ENCODE data around the gene FOXC1.

FOXC1 gene

GRCh38 chr6:1598886-1599285, 10.8 kb upstream of the FOXC1 start:
- Histone ChIP-seq H3K27me3 (replicated peaks in 2 of 5; ENCODE audit: control insufficient read depth in 4 of 5, insufficient read depth in 5 of 5, low read length in 4 of 5) (peaks cover 12 to 84% (median 44%) of the 10 kb centered on the region in 5 experiments), H3K4me1 (ENCODE audit: control extremely low read depth in 1 of 4, control insufficient read depth in 4 of 4, insufficient read depth in 4 of 4, low read length in 3 of 4) (peaks cover 0 to 11% (median 3%) of the 10 kb centered on the region in 4 experiments), H3K4me3 (ENCODE audit: control insufficient read depth in 1 of 7, extremely low read depth in 1 of 7, insufficient read depth in 4 of 7, low read depth in 2 of 7, low read length in 6 of 7) (no peak overlapping the region), H3K9me3 (ENCODE audit: control extremely low read depth in 1 of 5, control insufficient read depth in 4 of 5, insufficient read depth in 2 of 5, low read depth in 1 of 5, low read length in 4 of 5) (no peaks in the 10 kb centered on the region), H3K27ac (ENCODE audit: insufficient read depth in 1 of 2, low read depth in 1 of 2, low read length in 2 of 2, poor library complexity in 1 of 2, severe bottlenecking in 2 of 2) (no peak overlapping the region), H3K36me3 (ENCODE audit: control insufficient read depth in 4 of 4, insufficient read depth in 4 of 4, low read length in 3 of 4) (no peaks in the 10 kb centered on the region)
- CTCF ChIA-PET: interaction anchor here (1.2 to 4.2 kb wide), 6 partner anchors 8 to 1034 kb away, joined by 3 to 15 read pairs (median 3); no protein-coding TSS in a partner anchor
- no peak for DNase-seq
- 91% methylated on average over 20 of the region's 24 CpGs for WGBS (ENCODE audit: insufficient coverage)
- POLR2A ChIA-PET: no interaction called here

- CTCF ChIA-PET: interaction anchor here (1.3 to 4.2 kb wide), 3 partner anchors 8 to 83 kb away, joined by 3 to 15 read pairs (median 3); no protein-coding TSS in a partner anchor
- H3K27me3 ChIP-seq (replicated peaks in 2 of 5; ENCODE audit: control insufficient read depth in 4 of 5, insufficient read depth in 5 of 5, low read length in 4 of 5): peaks cover 12 to 84% (median 42%) of the 10 kb centered on the region in 5 experiments
- 87% methylated on average over 9 of the region's 10 CpGs for WGBS (ENCODE audit: insufficient coverage)
Observed at GRCh38 chr6:1599469-1599868, 10.2 kb upstream of the FOXC1 start.

GRCh38 chr6:1600063-1600763, 9.5 kb upstream of the FOXC1 start:
- ChIA-PET POLR2A (interaction anchor here (0.7 kb wide), 1 partner anchor 343 kb away, joined by 3 read pairs; no protein-coding TSS in a partner anchor), CTCF (interaction anchor here (0.5 to 4.2 kb wide), 5 partner anchors 11 to 1357 kb away, joined by 3 to 15 read pairs (median 3); no protein-coding TSS in a partner anchor)
- DNase-seq: no peak
- Histone ChIP-seq H3K9me3 (ENCODE audit: control extremely low read depth in 1 of 5, control insufficient read depth in 4 of 5, insufficient read depth in 2 of 5, low read depth in 1 of 5, low read length in 4 of 5) (no peaks in the 10 kb centered on the region), H3K36me3 (ENCODE audit: control insufficient read depth in 4 of 4, insufficient read depth in 4 of 4, low read length in 3 of 4) (no peaks in the 10 kb centered on the region), H3K4me3 (ENCODE audit: control insufficient read depth in 1 of 7, extremely low read depth in 1 of 7, insufficient read depth in 4 of 7, low read depth in 2 of 7, low read length in 6 of 7) (no peak overlapping the region), H3K4me1 (ENCODE audit: control extremely low read depth in 1 of 4, control insufficient read depth in 4 of 4, insufficient read depth in 4 of 4, low read length in 3 of 4) (peaks cover 0 to 24% (median 15%) of the 10 kb centered on the region in 4 experiments), H3K27me3 (replicated peaks in 2 of 5; ENCODE audit: control insufficient read depth in 4 of 5, insufficient read depth in 5 of 5, low read length in 4 of 5) (peaks cover 12 to 85% (median 44%) of the 10 kb centered on the region in 5 experiments), H3K27ac (ENCODE audit: insufficient read depth in 1 of 2, low read depth in 1 of 2, low read length in 2 of 2, poor library complexity in 1 of 2, severe bottlenecking in 2 of 2) (no peak overlapping the region)
- 100% methylated on average over 1 of the region's 3 CpGs for WGBS (ENCODE audit: insufficient coverage)

More at GRCh38 chr6:1599469-1599868, 10.2 kb upstream of the FOXC1 start:
- no peak overlapping the region for H3K27ac ChIP-seq (ENCODE audit: insufficient read depth in 1 of 2, low read depth in 1 of 2, low read length in 2 of 2, poor library complexity in 1 of 2, severe bottlenecking in 2 of 2)
- no peak for DNase-seq
- no peaks in the 10 kb centered on the region for H3K9me3 ChIP-seq (ENCODE audit: control extremely low read depth in 1 of 5, control insufficient read depth in 4 of 5, insufficient read depth in 2 of 5, low read depth in 1 of 5, low read length in 4 of 5)
- H3K4me3 ChIP-seq (ENCODE audit: control insufficient read depth in 1 of 7, extremely low read depth in 1 of 7, insufficient read depth in 4 of 7, low read depth in 2 of 7, low read length in 6 of 7): no peak overlapping the region
- peaks cover 0 to 17% (median 8%) of the 10 kb centered on the region in 4 experiments for H3K4me1 ChIP-seq (ENCODE audit: control extremely low read depth in 1 of 4, control insufficient read depth in 4 of 4, insufficient read depth in 4 of 4, low read length in 3 of 4)
- no peaks in the 10 kb centered on the region for H3K36me3 ChIP-seq (ENCODE audit: control insufficient read depth in 4 of 4, insufficient read depth in 4 of 4, low read length in 3 of 4)
- POLR2A ChIA-PET: interaction anchor here (0.7 kb wide), 1 partner anchor 344 kb away, joined by 3 read pairs; no protein-coding TSS in a partner anchor

DNA sequence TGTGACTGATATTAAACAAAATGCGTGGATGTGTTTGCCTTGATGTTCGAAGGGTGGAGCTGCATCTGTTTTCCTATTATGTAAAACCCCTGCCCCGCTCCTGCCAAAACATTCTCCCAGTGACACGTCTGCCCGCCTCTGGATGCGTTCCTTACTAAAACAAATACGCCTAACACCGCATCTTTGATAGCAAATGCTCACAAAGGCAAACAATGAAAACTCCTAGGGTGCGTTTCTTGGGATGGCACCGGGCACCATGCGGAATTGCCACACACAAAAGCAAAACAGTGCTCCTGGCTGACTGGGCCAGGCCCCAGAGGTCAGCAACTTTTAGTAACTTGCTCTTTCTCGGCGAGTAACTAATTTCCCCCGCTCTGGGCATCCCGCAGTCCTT, 9.0 kb upstream of the FOXC1 start:
- no peak for DNase-seq
- ChIA-PET POLR2A (no interaction called here), CTCF (interaction anchor here (0.5 to 4.2 kb wide), 5 partner anchors 11 to 1356 kb away, joined by 3 to 15 read pairs (median 3); no protein-coding TSS in a partner anchor)
- no peaks in the 10 kb centered on the region for H3K9me3 ChIP-seq (ENCODE audit: control extremely low read depth in 1 of 5, control insufficient read depth in 4 of 5, insufficient read depth in 2 of 5, low read depth in 1 of 5, low read length in 4 of 5)
- peaks cover 0 to 30% (median 18%) of the 10 kb centered on the region in 4 experiments for H3K4me1 ChIP-seq (ENCODE audit: control extremely low read depth in 1 of 4, control insufficient read depth in 4 of 4, insufficient read depth in 4 of 4, low read length in 3 of 4)
- H3K27me3 ChIP-seq (replicated peaks in 2 of 5; ENCODE audit: control insufficient read depth in 4 of 5, insufficient read depth in 5 of 5, low read length in 4 of 5): peaks cover 12 to 86% (median 48%) of the 10 kb centered on the region in 5 experiments
- H3K36me3 ChIP-seq (ENCODE audit: control insufficient read depth in 4 of 4, insufficient read depth in 4 of 4, low read length in 3 of 4): no peaks in the 10 kb centered on the region
- H3K4me3 ChIP-seq (ENCODE audit: control insufficient read depth in 1 of 7, extremely low read depth in 1 of 7, insufficient read depth in 4 of 7, low read depth in 2 of 7, low read length in 6 of 7): no peak overlapping the region
- WGBS (ENCODE audit: insufficient coverage): 65% methylated on average over 10 of the region's 15 CpGs
- H3K27ac ChIP-seq (ENCODE audit: insufficient read depth in 1 of 2, low read depth in 1 of 2, low read length in 2 of 2, poor library complexity in 1 of 2, severe bottlenecking in 2 of 2): no peak overlapping the region

GRCh38 chr6:1601158-1602048, 8.3 kb upstream of the FOXC1 start:
- no peaks in the 10 kb centered on the region for H3K36me3 ChIP-seq (ENCODE audit: control insufficient read depth in 4 of 4, insufficient read depth in 4 of 4, low read length in 3 of 4)
- no peak for DNase-seq
- no peaks in the 10 kb centered on the region for H3K9me3 ChIP-seq (ENCODE audit: control extremely low read depth in 1 of 5, control insufficient read depth in 4 of 5, insufficient read depth in 2 of 5, low read depth in 1 of 5, low read length in 4 of 5)
- POLR2A ChIA-PET: no interaction called here
- CTCF ChIA-PET: interaction anchor here (0.8 to 4.2 kb wide), 9 partner anchors 9 to 751 kb away, joined by 3 to 15 read pairs (median 4); no protein-coding TSS in a partner anchor
- WGBS (ENCODE audit: insufficient coverage): 10% methylated on average over 44 of the region's 60 CpGs
- H3K4me3 ChIP-seq (ENCODE audit: control insufficient read depth in 1 of 7, extremely low read depth in 1 of 7, insufficient read depth in 4 of 7, low read depth in 2 of 7, low read length in 6 of 7): peak overlapping the region in 4 of 7 experiments; percentile 20 to 56 (median 34)
- H3K27me3 ChIP-seq (replicated peaks in 2 of 5; ENCODE audit: control insufficient read depth in 4 of 5, insufficient read depth in 5 of 5, low read length in 4 of 5): peaks cover 12 to 88% (median 54%) of the 10 kb centered on the region in 5 experiments
- peaks cover 0 to 27% (median 19%) of the 10 kb centered on the region in 4 experiments for H3K4me1 ChIP-seq (ENCODE audit: control extremely low read depth in 1 of 4, control insufficient read depth in 4 of 4, insufficient read depth in 4 of 4, low read length in 3 of 4)
- H3K27ac ChIP-seq (ENCODE audit: insufficient read depth in 1 of 2, low read depth in 1 of 2, low read length in 2 of 2, poor library complexity in 1 of 2, severe bottlenecking in 2 of 2): no peak overlapping the region

DNA sequence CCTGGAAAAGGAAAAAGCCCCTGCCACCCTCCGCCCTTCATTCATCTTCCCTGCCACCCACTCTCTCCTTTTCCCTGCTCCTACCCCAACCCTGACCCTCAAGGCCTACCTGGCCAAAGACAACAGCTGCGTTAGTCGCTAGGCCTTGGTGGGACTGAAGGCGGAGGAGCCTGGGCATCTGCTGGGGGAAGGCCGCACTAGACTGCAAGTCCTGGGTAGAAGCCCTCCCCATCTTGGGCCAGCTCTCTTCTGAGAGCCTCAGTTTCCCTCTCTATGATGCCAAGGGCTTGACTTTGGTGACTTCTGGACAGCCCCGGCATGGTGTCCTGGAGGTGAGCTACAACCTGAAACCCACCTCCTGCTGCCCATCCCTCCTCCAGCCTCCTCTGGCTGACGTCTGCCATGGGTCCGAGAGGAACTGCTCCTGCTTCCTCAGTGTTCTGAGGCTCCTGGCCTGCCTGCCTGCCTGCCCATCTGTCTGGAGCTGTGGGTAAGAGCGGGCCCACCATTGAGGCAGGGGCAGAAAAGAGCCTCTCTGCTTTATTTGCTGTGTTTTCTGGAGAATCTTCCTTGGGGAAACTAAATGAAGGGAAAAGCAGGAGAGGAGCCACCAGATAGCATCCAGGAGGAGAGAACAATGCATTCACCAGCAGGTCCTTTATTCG, 7.5 kb upstream of the FOXC1 start:
- POLR2A ChIA-PET: no interaction called here
- CTCF ChIA-PET: interaction anchor here (0.7 to 3.7 kb wide), 10 partner anchors 8 to 750 kb away, joined by 3 to 15 read pairs (median 4); no protein-coding TSS in a partner anchor
- Histone ChIP-seq H3K4me3 (ENCODE audit: control insufficient read depth in 1 of 7, extremely low read depth in 1 of 7, insufficient read depth in 4 of 7, low read depth in 2 of 7, low read length in 6 of 7) (no peak overlapping the region), H3K36me3 (ENCODE audit: control insufficient read depth in 4 of 4, insufficient read depth in 4 of 4, low read length in 3 of 4) (no peaks in the 10 kb centered on the region), H3K4me1 (ENCODE audit: control extremely low read depth in 1 of 4, control insufficient read depth in 4 of 4, insufficient read depth in 4 of 4, low read length in 3 of 4) (peaks cover 0 to 31% (median 24%) of the 10 kb centered on the region in 4 experiments), H3K27ac (ENCODE audit: insufficient read depth in 1 of 2, low read depth in 1 of 2, low read length in 2 of 2, poor library complexity in 1 of 2, severe bottlenecking in 2 of 2) (no peak overlapping the region), H3K9me3 (ENCODE audit: control extremely low read depth in 1 of 5, control insufficient read depth in 4 of 5, insufficient read depth in 2 of 5, low read depth in 1 of 5, low read length in 4 of 5) (no peaks in the 10 kb centered on the region), H3K27me3 (replicated peaks in 2 of 5; ENCODE audit: control insufficient read depth in 4 of 5, insufficient read depth in 5 of 5, low read length in 4 of 5) (peaks cover 11 to 95% (median 61%) of the 10 kb centered on the region in 5 experiments)
- DNase-seq: no peak
- 90% methylated on average over 8 of the region's 10 CpGs for WGBS (ENCODE audit: insufficient coverage)

Measured in common myeloid progenitor, CD34-positive (primary cell).